Stomach smooth muscle (tissue), 2 donors: ENCODE measurements around the gene TSEN54.
"Not testable (repeated sequence)": the region's sequence is repeated elsewhere in the genome, so short reads cannot be mapped to it uniquely, and the experiment has no call there.

Experiments
- H3K27ac ChIP-seq: one replicate; pipeline ENCODE4 v1.7.0; 2013; ENCODE audit warnings: mild to moderate bottlenecking, low read length, inconsistent platforms
- H3K27me3 ChIP-seq, 2 donors: one replicate each; pipeline ENCODE4 v1.7.0; 2013; ENCODE audit warnings: low read length in 2 of 2; ENCODE audit not compliant: insufficient read depth in 2 of 2, control insufficient read depth in 1 of 2
- H3K36me3 ChIP-seq, 2 donors: one replicate each; pipeline ENCODE4 v1.7.0; 2013; ENCODE audit warnings: low read length in 2 of 2; ENCODE audit not compliant: control insufficient read depth in 2 of 2, insufficient read depth in 2 of 2
- H3K4me1 ChIP-seq: one replicate; pipeline ENCODE4 v1.7.0; 2013; ENCODE audit warnings: low read length; ENCODE audit not compliant: control insufficient read depth, insufficient read depth
- H3K4me3 ChIP-seq, 2 donors: one replicate each; pipeline ENCODE4 v1.7.0; 2013; ENCODE audit warnings: low read length in 2 of 2
- H3K9ac ChIP-seq, 2 donors: one replicate each; pipeline ENCODE4 v1.7.0; 2013; ENCODE audit warnings: low read length in 2 of 2, mild to moderate bottlenecking in 1 of 2
- H3K9me3 ChIP-seq, 2 donors: one replicate each; pipeline ENCODE4 v1.7.0; 2013; ENCODE audit warnings: low read length in 2 of 2; ENCODE audit not compliant: control insufficient read depth in 2 of 2
- donor health status: healthy.
- donor health status: Pancreatic carcinoma.

TSEN54 gene

DNA sequence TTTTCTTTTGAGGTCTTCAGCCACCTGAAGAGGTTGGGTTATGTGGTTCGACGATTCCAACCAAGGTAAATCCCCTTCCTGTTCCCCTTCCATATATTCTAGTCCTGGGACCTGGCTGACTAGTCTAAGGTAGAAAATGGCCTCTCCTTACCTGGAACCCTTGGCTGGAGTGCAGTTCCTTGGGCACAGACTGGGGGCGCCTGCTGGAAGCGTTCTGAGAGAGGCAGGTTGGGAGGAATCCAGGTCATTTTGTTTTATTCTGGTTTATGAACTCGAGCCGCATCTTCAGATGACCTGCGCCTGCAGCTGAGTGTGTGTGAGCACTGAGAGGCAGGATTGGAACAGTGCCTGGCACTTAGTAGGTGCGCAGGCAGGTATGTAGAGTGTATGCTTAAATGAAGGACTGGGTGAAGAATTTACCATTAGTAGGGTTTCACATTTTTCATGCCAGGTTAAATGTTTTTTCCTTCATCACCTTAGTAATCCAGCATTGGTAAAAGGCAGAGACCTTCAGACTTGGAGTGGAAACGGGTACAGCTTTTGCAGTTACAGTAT is 2.7 kb downstream of the TSEN54 start:
- Histone ChIP-seq H3K4me1 (peaks cover 25% of the 10 kb centered on the region), H3K27ac (no peak overlapping the region), H3K27me3 (no peaks in the 10 kb centered on the region), H3K9ac (no peak overlapping the region), H3K9me3 (no peaks in the 10 kb centered on the region), H3K36me3 (no peaks in the 10 kb centered on the region), H3K4me3 (no peak overlapping the region)

DNA sequence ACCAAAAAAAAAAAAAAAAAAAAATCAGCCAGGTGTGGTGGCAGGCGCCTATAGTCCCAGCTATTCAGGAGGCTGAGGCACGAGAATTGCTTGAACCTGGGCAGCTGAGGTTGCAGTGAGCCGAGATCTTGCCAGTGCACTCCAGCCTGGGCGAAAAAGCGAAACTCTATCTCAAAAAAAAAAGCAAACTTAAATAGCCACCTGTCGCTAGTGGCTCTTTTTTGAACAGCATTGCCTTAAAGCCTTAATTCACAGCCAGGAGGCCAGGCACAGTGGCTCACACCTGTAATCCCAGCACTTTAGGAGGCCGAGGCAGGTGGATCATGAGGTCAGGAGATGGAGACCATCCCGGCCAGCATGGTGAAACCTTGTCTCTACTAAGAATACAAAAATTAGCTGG is 4.1 kb downstream of the TSEN54 start:
- H3K36me3 ChIP-seq, H3K27me3 ChIP-seq, H3K4me3 ChIP-seq, H3K27ac ChIP-seq, H3K9ac ChIP-seq, H3K9me3 ChIP-seq: not testable (repeated sequence)
- H3K4me1 ChIP-seq: peaks cover 23% of the 10 kb centered on the region

DNA sequence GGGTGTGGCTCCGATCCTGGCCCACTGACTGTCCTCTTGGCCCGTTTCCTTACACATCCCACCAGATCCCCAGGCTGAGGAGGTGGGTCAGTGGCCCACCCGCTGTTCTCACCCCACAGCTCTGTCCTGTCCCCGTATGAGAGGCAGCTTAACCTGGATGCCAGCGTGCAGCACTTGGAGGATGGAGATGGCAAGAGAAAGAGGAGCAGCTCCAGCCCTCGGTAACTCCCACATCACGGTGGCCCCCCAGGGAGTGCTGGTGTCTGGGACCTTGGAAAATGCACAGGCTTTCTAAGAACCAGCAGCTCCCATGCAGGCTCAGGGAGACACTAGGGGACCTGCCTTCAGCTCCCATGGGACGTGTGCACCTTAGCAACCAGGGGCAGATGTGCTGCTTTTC is 5.0 kb downstream of the TSEN54 start:
- H3K27me3 ChIP-seq: peaks cover under 1 to 4% of the 10 kb centered on the region in 2 donors
- H3K4me3 ChIP-seq: no peak overlapping the region
- no peaks in the 10 kb centered on the region for H3K9me3 ChIP-seq
- no peak overlapping the region for H3K9ac ChIP-seq
- peaks cover 25% of the 10 kb centered on the region for H3K4me1 ChIP-seq
- no peak overlapping the region for H3K27ac ChIP-seq
- H3K36me3 ChIP-seq: no peaks in the 10 kb centered on the region

DNA sequence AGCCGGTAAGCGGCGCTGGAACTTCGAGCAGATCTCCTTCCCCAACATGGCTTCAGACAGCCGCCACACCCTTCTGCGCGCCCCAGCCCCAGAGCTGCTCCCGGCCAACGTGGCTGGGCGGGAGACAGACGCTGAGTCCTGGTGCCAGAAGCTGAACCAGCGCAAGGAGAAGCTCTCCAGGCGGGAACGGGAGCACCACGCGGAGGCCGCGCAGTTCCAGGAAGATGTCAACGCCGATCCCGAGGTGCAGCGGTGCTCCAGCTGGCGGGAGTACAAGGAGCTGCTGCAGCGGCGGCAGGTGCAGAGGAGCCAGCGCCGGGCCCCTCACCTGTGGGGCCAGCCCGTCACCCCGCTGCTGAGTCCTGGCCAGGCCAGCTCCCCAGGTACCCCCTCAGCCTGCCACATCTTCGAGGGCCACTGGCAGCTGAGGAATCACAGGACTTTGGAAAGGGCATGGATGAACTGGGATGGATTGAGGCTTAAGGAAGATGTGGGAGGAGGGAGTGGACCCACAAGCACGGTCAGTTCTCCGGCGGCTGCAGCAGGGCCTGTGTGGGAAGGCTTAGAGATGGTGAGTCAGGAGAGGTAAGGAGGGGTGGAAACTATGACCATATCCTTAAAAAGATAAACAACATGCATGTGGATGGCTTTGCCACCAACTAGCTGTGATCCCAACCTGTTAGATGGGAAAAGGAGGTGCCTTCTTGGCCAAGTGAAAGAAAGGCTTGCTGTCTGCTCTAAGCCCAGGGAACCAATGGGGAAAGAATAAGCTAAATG is 5.8 kb downstream of the TSEN54 start:
- H3K4me1 ChIP-seq: peaks cover 26% of the 10 kb centered on the region
- peaks cover 2 to 8% of the 10 kb centered on the region in 2 donors for H3K27me3 ChIP-seq
- H3K27ac ChIP-seq: no peak overlapping the region
- H3K4me3 ChIP-seq: no peak overlapping the region
- no peaks in the 10 kb centered on the region for H3K36me3 ChIP-seq
- H3K9me3 ChIP-seq: no peaks in the 10 kb centered on the region
- H3K9ac ChIP-seq: no peak overlapping the region

DNA sequence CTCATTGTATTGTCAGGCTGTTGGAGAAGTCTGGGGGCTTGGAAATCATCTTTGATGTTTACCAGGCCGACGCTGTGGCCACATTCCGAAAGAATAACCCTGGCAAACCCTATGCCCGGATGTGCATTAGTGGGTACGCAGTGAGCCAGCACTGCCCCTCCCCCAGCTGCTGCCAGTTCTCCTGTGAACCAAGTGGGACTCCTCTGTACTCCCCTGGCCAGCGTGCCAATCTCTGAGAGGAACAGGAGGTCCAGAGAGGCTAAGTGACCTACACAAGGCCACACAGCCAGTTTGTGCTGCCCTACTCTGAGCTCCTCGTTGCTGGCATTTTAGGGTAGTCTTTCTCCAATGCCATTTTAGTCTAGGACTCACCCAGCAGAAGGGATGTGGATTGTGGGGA is 7.3 kb downstream of the TSEN54 start:
- Histone ChIP-seq H3K4me3 (no peak overlapping the region), H3K27ac (no peak overlapping the region), H3K36me3 (no peaks in the 10 kb centered on the region), H3K4me1 (peaks cover 19% of the 10 kb centered on the region), H3K27me3 (peaks cover 2 to 8% of the 10 kb centered on the region in 2 donors), H3K9ac (no peak overlapping the region), H3K9me3 (no peaks in the 10 kb centered on the region)

DNA sequence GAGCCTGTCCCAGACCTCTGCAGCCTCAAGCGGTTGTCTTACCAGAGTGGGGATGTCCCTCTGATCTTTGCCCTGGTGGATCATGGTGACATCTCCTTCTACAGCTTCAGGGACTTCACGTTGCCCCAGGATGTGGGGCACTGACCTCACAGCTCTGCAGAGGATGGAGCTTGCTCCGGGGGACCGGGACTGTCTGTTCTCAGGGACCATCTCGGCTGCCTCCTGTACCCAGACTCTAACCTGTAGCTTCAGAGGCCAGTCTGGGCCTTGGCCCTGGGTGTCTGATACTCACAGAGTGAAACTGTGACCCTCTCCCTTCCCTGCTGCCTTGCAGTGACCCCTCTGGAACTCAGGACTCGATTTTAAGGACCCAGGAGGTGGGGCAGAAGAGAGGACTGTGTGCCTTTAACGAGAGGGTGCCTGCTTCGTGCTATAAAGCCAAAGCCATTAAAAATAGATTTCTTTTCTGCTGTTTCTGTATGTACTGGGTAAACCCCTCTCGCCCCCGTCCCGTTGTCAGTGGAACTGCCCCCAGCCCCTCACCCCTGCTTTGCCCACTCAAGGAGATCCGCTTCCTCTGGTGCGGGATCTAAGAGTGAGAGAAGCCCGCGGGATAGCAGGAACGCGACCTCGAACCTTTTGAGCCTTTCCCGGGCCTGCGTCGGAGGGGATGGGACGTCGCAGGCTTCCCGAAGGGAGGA is 8.1 kb downstream of the TSEN54 start:
- H3K36me3 ChIP-seq: no peaks in the 10 kb centered on the region
- peaks cover 19% of the 10 kb centered on the region for H3K4me1 ChIP-seq
- no peaks in the 10 kb centered on the region for H3K9me3 ChIP-seq
- peak overlapping the region; percentile 21 to 31 for H3K9ac ChIP-seq
- H3K27ac ChIP-seq: no peak overlapping the region
- peak overlapping the region; percentile 49 to 76 for H3K4me3 ChIP-seq
- peaks cover 2 to 8% of the 10 kb centered on the region in 2 donors for H3K27me3 ChIP-seq

DNA sequence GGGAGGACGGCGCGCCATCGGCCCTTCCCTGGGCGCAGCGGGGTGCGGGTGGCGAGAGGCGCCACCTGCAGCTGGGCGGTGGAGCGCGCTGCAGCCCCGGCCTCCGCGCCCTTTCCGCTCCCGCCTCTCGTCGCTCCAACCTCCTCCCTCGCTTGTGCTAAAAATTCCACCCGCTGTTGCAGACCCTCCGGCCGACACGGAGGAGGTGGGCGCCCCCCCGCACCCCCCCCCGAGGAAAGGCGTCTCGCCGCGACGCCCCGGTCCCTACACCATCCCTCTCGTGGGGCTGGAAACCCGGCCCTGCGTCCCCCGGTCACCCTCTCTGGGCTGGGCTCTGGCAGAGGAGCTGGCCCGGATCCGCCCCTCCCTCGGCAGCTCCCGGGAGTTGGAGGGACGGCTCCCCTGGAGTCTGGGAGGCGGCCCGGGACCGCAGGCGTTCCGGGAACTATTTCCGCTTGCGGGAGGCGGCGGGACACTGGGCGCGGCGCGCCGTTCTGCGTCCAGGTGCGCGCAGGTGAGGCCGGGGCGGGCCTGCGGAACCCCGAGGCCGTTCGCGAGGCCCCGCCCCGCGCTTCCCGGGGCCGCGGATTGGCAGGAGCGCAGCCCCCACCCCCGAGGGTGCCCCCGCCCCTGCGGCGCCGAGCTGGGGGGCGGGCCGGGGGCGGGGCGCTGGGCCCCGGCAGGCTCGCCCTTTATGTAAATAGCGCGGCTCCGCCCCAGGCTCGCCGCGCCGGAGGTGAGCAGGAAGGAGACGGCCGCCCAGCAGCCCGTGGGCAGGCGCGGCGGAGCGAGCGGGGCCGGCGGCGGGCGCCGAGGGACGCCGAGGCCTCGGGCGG is 8.9 kb downstream of the TSEN54 start, which contains the start of gene LLGL2:
Gene LLGL2 (plus strand): TSS at position 728 of the 836 bp plus-strand sequence. CDS start 17,730 bp downstream, outside the sequence.
- Histone ChIP-seq H3K36me3 (no peaks in the 10 kb centered on the region), H3K9ac (peak within 1 kb of the TSS; percentile 9 to 21), H3K9me3 (no peaks in the 10 kb centered on the region), H3K27me3 (peaks cover 2 to 8% of the 10 kb centered on the region in 2 donors), H3K4me1 (peaks cover 19% of the 10 kb centered on the region), H3K4me3 (peak within 1 kb of the TSS; percentile 49 to 76), H3K27ac (no peak within 1 kb of the TSS)

DNA sequence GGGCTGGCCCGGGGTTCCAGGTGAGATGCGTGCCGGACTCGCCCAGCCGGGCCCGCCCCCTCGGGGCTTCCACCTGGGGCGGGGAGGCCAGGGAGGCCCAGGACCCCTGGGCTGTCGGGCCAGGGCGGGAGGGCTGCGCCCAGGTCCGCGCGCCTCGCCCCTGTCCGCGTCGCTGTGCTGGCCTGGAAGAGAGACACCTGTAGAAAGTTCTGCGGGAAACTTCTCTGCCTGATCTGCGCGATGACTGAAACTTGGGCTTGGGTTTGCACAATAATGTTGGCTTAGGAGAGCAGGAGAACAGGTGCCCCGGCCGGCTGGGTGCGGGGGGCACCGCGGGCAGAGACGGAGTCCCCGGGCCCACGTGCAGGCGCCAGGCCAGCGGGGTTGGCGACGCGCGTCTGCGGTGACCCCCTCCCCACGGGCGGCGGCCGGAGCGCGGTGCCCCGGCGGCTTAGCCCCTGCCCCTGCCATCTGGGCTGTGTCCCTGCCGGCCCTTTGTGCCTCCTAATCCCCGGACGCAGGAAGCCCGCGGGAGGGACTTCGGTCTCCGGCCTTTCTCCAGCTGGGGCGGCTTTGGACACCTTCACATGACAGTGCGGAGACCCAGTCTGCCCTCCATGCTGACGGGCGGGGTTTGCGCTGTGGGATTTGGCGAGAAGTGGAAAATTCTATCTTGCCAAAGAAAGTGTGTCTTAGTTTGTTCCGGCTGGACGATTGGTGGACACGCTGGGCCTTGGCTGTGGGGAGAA is 9.7 kb downstream of the TSEN54 start:
- H3K4me3 ChIP-seq: peak overlapping the region; percentile 31 to 76
- peaks cover 2 to 8% of the 10 kb centered on the region in 2 donors for H3K27me3 ChIP-seq
- H3K4me1 ChIP-seq: peaks cover 19% of the 10 kb centered on the region
- no peaks in the 10 kb centered on the region for H3K36me3 ChIP-seq
- H3K27ac ChIP-seq: no peak overlapping the region
- peak overlapping the region in 1 of 2 donors; percentile 21 for H3K9ac ChIP-seq
- H3K9me3 ChIP-seq: no peaks in the 10 kb centered on the region

DNA sequence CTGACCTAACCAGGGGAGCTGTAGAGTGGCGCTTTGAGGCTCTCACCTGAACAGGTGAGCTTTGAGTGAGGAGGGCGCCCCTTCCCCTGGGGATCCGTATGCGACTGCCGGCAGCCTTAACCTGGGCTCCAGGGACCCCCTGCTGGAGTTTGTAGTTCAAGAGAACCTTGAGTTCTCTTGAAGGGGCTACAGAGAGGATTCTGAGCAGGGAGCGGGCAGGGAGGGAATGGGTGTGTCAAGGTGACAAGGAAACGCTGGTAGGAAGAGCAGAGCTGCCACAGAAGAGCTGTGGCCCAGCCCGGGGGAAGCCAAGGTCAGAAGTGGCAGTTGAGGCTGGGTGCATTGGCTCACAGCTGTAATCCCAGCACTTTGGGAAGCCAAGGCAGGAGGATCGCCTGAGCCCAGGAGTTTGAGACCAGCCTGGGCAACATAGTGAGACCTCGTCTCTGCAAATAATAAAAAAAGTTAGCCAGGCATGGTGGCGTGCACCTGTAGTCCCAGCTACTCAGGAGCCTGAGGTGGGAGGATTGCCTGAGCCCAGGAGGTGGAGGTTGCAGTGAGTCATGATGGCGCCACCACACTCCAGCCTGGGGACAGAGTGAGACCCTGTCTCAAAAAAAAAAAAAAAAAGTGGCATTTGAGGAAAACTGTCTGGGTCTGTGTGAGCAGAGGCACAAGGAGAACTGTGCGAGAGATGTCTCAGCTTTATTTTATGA is 10.4 kb downstream of the TSEN54 start:
- Histone ChIP-seq H3K4me3 (peak overlapping the region in 1 of 2 donors; percentile 76), H3K4me1 (peaks cover 19% of the 10 kb centered on the region), H3K27me3 (peaks cover 2 to 8% of the 10 kb centered on the region in 2 donors), H3K36me3 (no peaks in the 10 kb centered on the region), H3K9ac (no peak overlapping the region), H3K27ac (no peak overlapping the region), H3K9me3 (no peaks in the 10 kb centered on the region)
